ENCODE measurements around the gene KCNH5.

The KCNH5 gene

DNA sequence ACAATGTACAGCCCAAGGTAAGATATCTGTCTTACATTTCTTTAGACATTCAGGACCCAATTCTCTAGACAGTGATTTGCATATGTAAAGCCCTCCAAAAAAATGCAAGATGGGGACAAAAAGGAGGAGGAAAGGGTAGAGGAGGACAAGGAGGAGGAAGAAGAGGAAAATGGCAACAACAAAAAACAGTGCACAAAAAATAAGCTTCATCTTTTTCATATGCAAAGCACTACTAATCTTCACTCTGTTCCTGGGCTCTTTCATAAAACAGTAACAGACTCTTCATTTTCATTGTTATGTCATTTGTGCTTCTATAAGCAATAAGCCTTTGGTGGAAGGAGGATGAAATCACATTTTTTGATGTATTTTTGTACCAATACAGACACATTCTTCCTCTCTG lies 61.4 kb downstream of the KCNH5 start:
- no peak overlapping the region for H3K9ac ChIP-seq (ENCODE audit: low read depth, low read length, poor library complexity, severe bottlenecking)
- H4K20me1 ChIP-seq (ENCODE audit: insufficient read depth, low read length, poor library complexity, severe bottlenecking) = no peaks in the 10 kb centered on the region
- no peaks in the 10 kb centered on the region for H3K9me3 ChIP-seq (ENCODE audit: insufficient read depth, low read depth, low read length)
- H3F3A ChIP-seq (ENCODE audit: low read depth) = no peaks in the 10 kb centered on the region
- no peaks in the 10 kb centered on the region for H3K36me3 ChIP-seq (ENCODE audit: insufficient read depth, low read length)
- TF ChIP-seq, protein P1, sequence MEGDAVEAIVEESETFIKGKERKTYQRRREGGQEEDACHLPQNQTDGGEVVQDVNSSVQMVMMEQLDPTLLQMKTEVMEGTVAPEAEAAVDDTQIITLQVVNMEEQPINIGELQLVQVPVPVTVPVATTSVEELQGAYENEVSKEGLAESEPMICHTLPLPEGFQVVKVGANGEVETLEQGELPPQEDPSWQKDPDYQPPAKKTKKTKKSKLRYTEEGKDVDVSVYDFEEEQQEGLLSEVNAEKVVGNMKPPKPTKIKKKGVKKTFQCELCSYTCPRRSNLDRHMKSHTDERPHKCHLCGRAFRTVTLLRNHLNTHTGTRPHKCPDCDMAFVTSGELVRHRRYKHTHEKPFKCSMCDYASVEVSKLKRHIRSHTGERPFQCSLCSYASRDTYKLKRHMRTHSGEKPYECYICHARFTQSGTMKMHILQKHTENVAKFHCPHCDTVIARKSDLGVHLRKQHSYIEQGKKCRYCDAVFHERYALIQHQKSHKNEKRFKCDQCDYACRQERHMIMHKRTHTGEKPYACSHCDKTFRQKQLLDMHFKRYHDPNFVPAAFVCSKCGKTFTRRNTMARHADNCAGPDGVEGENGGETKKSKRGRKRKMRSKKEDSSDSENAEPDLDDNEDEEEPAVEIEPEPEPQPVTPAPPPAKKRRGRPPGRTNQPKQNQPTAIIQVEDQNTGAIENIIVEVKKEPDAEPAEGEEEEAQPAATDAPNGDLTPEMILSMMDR (conservative IDR thresholded peaks at IDR 0.05; ENCODE audit: low read length) = no peak
- no peak for TF ChIP-seq EZH2phosphoT487 (IDR thresholded peaks at IDR 0.05; ENCODE audit: borderline replicate concordance)
- no peaks in the 10 kb centered on the region for H3K79me2 ChIP-seq (ENCODE audit: insufficient read depth, low read length)
- no peak overlapping the region for H3K4me3 ChIP-seq (ENCODE audit: low read length, poor library complexity, severe bottlenecking)
- no peaks in the 10 kb centered on the region for H3K4me1 ChIP-seq (ENCODE audit: insufficient read depth, low read length, poor library complexity, severe bottlenecking)
- H3K4me2 ChIP-seq (ENCODE audit: low read depth, low read length, poor library complexity, severe bottlenecking) = no peak overlapping the region
- no peaks in the 10 kb centered on the region for H3K27me3 ChIP-seq (ENCODE audit: insufficient read depth, low read length, poor library complexity, severe bottlenecking)
- H2AFZ ChIP-seq (ENCODE audit: low read length) = no peak overlapping the region
- no peaks in the 10 kb centered on the region for H3K9me2 ChIP-seq (replicated peaks; ENCODE audit: low read depth, low read length)

- Histone ChIP-seq H3K4me3 (ENCODE audit: low read length, poor library complexity, severe bottlenecking) (no peak overlapping the region), H3K9me2 (replicated peaks; ENCODE audit: low read depth, low read length) (no peaks in the 10 kb centered on the region), H2AFZ (ENCODE audit: low read length) (no peak overlapping the region), H3K36me3 (ENCODE audit: insufficient read depth, low read length) (no peaks in the 10 kb centered on the region), H3K9ac (ENCODE audit: low read depth, low read length, poor library complexity, severe bottlenecking) (no peak overlapping the region), H3K27me3 (ENCODE audit: insufficient read depth, low read length, poor library complexity, severe bottlenecking) (no peaks in the 10 kb centered on the region), H3K9me3 (ENCODE audit: insufficient read depth, low read depth, low read length) (no peaks in the 10 kb centered on the region), H4K20me1 (ENCODE audit: insufficient read depth, low read length, poor library complexity, severe bottlenecking) (no peaks in the 10 kb centered on the region), H3K4me1 (ENCODE audit: insufficient read depth, low read length, poor library complexity, severe bottlenecking) (no peaks in the 10 kb centered on the region), H3K4me2 (ENCODE audit: low read depth, low read length, poor library complexity, severe bottlenecking) (no peak overlapping the region), H3F3A (ENCODE audit: low read depth) (no peaks in the 10 kb centered on the region), H3K79me2 (ENCODE audit: insufficient read depth, low read length) (no peaks in the 10 kb centered on the region)
- TF ChIP-seq, protein P1 (conservative IDR thresholded peaks at IDR 0.05; ENCODE audit: low read length) = no peak
- no peak for TF ChIP-seq EZH2phosphoT487 (IDR thresholded peaks at IDR 0.05; ENCODE audit: borderline replicate concordance)
Measured at GRCh38 chr14:62980693-62981092, 64.6 kb downstream of the KCNH5 start.

DNA sequence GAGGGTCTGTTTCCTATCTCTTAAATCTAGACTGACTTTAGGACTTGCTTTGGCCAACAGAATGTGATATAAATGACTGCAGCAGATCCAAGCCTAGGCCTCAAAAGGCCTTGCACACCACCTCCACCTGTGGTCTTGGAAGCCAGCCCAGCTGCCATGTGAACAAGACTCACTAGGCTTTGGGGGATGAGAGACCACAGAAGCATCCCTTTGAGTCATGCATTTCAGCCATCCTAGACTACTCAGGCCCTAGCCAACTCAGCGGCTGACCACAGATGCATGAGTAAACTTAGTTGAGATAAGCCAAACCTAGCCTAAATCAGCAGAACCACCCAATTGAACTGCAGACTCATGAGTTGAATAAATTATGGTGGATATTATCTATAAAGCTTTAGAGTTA lies 87.7 kb downstream of the KCNH5 start:
- no peak overlapping the region for H3K4me2 ChIP-seq (ENCODE audit: low read depth, low read length, poor library complexity, severe bottlenecking)
- H3K4me3 ChIP-seq (ENCODE audit: low read length, poor library complexity, severe bottlenecking) = no peak overlapping the region
- H3F3A ChIP-seq (ENCODE audit: low read depth) = no peaks in the 10 kb centered on the region
- no peaks in the 10 kb centered on the region for H3K4me1 ChIP-seq (ENCODE audit: insufficient read depth, low read length, poor library complexity, severe bottlenecking)
- no peaks in the 10 kb centered on the region for H4K20me1 ChIP-seq (ENCODE audit: insufficient read depth, low read length, poor library complexity, severe bottlenecking)
- H3K79me2 ChIP-seq (ENCODE audit: insufficient read depth, low read length) = no peaks in the 10 kb centered on the region
- no peaks in the 10 kb centered on the region for H3K36me3 ChIP-seq (ENCODE audit: insufficient read depth, low read length)
- H3K9me2 ChIP-seq (replicated peaks; ENCODE audit: low read depth, low read length) = no peaks in the 10 kb centered on the region
- no peak overlapping the region for H3K9ac ChIP-seq (ENCODE audit: low read depth, low read length, poor library complexity, severe bottlenecking)
- no peaks in the 10 kb centered on the region for H3K27me3 ChIP-seq (ENCODE audit: insufficient read depth, low read length, poor library complexity, severe bottlenecking)
- TF ChIP-seq, protein P1 (conservative IDR thresholded peaks at IDR 0.05; ENCODE audit: low read length) = no peak
- no peak for TF ChIP-seq EZH2phosphoT487 (IDR thresholded peaks at IDR 0.05; ENCODE audit: borderline replicate concordance)
- no peak overlapping the region for H2AFZ ChIP-seq (ENCODE audit: low read length)
- H3K9me3 ChIP-seq (ENCODE audit: insufficient read depth, low read depth, low read length) = no peaks in the 10 kb centered on the region
